K562 (cell line): ENCODE results near the gene IRGQ. TPM values are rescaled to one million over a fixed set of nuclear protein-coding genes. Genes with fewer than 3 reads are reported as not detected.

ENCODE experiments used
- CHAMP1 ChIP-seq: fragments of 450-650 bp; IDR thresholded peaks from 2 replicates; pipeline ENCODE4 v1.6.1; 2016; ENCODE audit warnings: mild to moderate bottlenecking
- HNRNPUL1 ChIP-seq: fragments of 200-400 bp; formaldehyde crosslinking; IDR thresholded peaks from 2 replicates; pipeline ENCODE4 v1.6.1; 2017; ENCODE audit warnings: low read length
- JUND ChIP-seq, 2 experiments: IDR thresholded peaks; 2 replicates in 1 of 2; 3 replicates in 1 of 2; pipeline ENCODE4 v1.6.1; 2011; ENCODE audit warnings: borderline replicate concordance in 2 of 2, low read depth in 2 of 2, low read length in 2 of 2, improper control_type of control experiment in 1 of 2, missing biosample characterization in 1 of 2, missing genetic modification characterization in 1 of 2, missing genetic modification reagents in 1 of 2
- MYC ChIP-seq, 2 experiments: fragments of 250-450 bp in 1 of 2; sonication (Bioruptor Pico) in 1 of 2; IDR thresholded peaks; 2 replicates each; pipeline versions ENCODE4 v1.5.1 to v1.6.1; 2012 to 2021; ENCODE audit warnings: low read depth in 2 of 2, borderline replicate concordance in 1 of 2, improper control_type of control experiment in 1 of 2, low read length in 1 of 2, mild to moderate bottlenecking in 1 of 2, moderate library complexity in 1 of 2
- RBM39 ChIP-seq: fragments of 200-400 bp; formaldehyde crosslinking; optimal IDR thresholded peaks from 2 replicates; pipeline ENCODE3; 2018; ENCODE audit warnings: low read depth, low read length
- SMC3 ChIP-seq: conservative IDR thresholded peaks from 2 replicates; pipeline ENCODE4 v1.6.1; 2011; ENCODE audit warnings: low read depth, low read length, improper control_type of control experiment; ENCODE audit not compliant: insufficient read depth
- SOX6 ChIP-seq: fragments of 450-650 bp; IDR thresholded peaks from 2 replicates; pipeline ENCODE4 v1.6.1; 2014; ENCODE audit warnings: mild to moderate bottlenecking
- VEZF1 ChIP-seq: fragments of 200-800 bp; sonication (Bioruptor generic); IDR thresholded peaks from 2 replicates; pipeline ENCODE4 v1.6.1; 2017; ENCODE audit warnings: missing genetic modification characterization, missing compliant biosample characterization
- ZBTB12 ChIP-seq: fragments of 250-450 bp; sonication (Bioruptor Pico); IDR thresholded peaks from 2 replicates; pipeline ENCODE4 v1.4.0; 2020
- polyA plus RNA-seq, 8 experiments: library from polyadenylated mRNA; depleted of rRNA in 4 of 8; stranded (reverse) in 5 of 8; unstranded in 3 of 8; fragments of >200 nt; fragmentation: Nextera tagmentation in 2 of 8; fragmentation: Illumina TruSeq in 1 of 8; extraction: Ambion mirVana in 2 of 8; extraction: Trizol in 1 of 8; gene quantifications; 2 replicates each; pipeline versions ENCODE4 v1.2.1 to v1.2.3, GENCODE V29; 2011 to 2014; ENCODE audit warnings: inconsistent platforms in 1 of 8, missing spikeins in 1 of 8
- total RNA-seq, 7 experiments: library from RNA; depleted of rRNA in 6 of 7; stranded (reverse); fragments of >200 nt in 6 of 7; fragmentation: Illumina TruSeq in 2 of 7; extraction: Trizol in 2 of 7; gene quantifications; 2 replicates each; pipeline versions ENCODE4 v1.2.1 to v1.2.3, GENCODE V29; 2011 to 2021; ENCODE audit warnings: low replicate concordance in 1 of 7
- TF ChIP-seq, protein P1 (sequence below): fragments of 200-400 bp; formaldehyde crosslinking; IDR thresholded peaks from 2 replicates; pipeline ENCODE4 v1.6.1; 2017; ENCODE audit warnings: mild to moderate bottlenecking, low read depth, low read length, moderate library complexity
- TF ChIP-seq, protein P2 (sequence below): IDR thresholded peaks from 2 replicates; pipeline ENCODE4 v1.6.1; 2012; ENCODE audit warnings: low read depth, low read length, improper control_type of control experiment, borderline replicate concordance
- TF ChIP-seq, protein P3 (sequence below): fragments of 450-650 bp; IDR thresholded peaks from 2 replicates; pipeline ENCODE4 v1.7.1; 2018; ENCODE audit warnings: mild to moderate bottlenecking, low read depth; ENCODE audit not compliant: partially characterized antibody

The IRGQ gene
- total and polyA plus RNA-seq, 9 of the 15 experiments (the other 6 are each of a cell fraction or from before 2014, with no cell fraction given): 3.5 to 19.2 (median 7.9) TPM

DNA sequence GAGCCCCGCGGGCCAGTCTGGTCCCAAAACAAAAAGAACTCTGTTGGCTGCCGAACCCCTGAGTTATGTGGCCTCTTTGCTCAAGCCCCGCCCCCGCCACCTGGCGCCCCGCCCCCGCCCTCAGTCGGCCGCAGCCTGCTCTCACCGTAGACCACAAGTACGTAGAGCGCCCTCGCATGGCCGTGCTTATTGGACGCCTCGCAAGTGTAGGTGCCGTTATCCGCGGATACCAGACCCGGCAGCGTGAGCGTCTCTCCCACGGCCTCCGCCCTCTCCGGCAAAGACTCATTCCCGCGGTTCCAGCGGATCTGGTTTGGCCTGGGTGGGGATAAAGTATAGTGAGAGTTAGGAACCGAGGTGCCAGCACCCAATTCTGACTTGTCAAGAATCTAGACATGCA is 29.0 kb upstream of the IRGQ start (continued):
- TF ChIP-seq, protein P1, sequence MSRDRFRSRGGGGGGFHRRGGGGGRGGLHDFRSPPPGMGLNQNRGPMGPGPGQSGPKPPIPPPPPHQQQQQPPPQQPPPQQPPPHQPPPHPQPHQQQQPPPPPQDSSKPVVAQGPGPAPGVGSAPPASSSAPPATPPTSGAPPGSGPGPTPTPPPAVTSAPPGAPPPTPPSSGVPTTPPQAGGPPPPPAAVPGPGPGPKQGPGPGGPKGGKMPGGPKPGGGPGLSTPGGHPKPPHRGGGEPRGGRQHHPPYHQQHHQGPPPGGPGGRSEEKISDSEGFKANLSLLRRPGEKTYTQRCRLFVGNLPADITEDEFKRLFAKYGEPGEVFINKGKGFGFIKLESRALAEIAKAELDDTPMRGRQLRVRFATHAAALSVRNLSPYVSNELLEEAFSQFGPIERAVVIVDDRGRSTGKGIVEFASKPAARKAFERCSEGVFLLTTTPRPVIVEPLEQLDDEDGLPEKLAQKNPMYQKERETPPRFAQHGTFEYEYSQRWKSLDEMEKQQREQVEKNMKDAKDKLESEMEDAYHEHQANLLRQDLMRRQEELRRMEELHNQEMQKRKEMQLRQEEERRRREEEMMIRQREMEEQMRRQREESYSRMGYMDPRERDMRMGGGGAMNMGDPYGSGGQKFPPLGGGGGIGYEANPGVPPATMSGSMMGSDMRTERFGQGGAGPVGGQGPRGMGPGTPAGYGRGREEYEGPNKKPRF: no peak
- TF ChIP-seq SOX6 (no peak), MYC (IDR thresholded peaks at IDR 0.05; ENCODE audit: low read depth, low read length) (0 out of 2 replicates have a peak, but pooled peaks have one; percentile 47), MYC (CRISPR knock-in tag; IDR thresholded peaks at IDR 0.05; ENCODE audit: borderline replicate concordance, low read depth) (no peak), ZBTB12 (CRISPR knock-in tag) (no peak), JUND (IDR thresholded peaks at IDR 0.05; ENCODE audit: borderline replicate concordance, low read depth, low read length) (no peak), JUND (tag; IDR thresholded peaks at IDR 0.05; ENCODE audit: borderline replicate concordance, low read depth, low read length) (peak; percentile 18; the same call in 1 of the 3 replicates), RBM39 (no peak), CHAMP1 (no peak), VEZF1 (no peak; the same call in none of the 2 replicates), HNRNPUL1 (no peak), SMC3 (0 out of 2 replicates have a peak, but pooled peaks have one; percentile 33)
- TF ChIP-seq, protein P2, sequence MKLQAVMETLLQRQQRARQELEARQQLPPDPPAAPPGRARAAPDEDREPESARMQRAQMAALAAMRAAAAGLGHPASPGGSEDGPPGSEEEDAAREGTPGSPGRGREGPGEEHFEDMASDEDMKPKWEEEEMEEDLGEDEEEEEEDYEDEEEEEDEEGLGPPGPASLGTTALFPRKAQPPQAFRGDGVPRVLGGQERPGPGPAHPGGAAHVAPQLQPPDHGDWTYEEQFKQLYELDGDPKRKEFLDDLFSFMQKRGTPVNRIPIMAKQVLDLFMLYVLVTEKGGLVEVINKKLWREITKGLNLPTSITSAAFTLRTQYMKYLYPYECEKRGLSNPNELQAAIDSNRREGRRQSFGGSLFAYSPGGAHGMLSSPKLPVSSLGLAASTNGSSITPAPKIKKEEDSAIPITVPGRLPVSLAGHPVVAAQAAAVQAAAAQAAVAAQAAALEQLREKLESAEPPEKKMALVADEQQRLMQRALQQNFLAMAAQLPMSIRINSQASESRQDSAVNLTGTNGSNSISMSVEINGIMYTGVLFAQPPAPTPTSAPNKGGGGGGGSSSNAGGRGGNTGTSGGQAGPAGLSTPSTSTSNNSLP: no peak
- TF ChIP-seq, protein P3, sequence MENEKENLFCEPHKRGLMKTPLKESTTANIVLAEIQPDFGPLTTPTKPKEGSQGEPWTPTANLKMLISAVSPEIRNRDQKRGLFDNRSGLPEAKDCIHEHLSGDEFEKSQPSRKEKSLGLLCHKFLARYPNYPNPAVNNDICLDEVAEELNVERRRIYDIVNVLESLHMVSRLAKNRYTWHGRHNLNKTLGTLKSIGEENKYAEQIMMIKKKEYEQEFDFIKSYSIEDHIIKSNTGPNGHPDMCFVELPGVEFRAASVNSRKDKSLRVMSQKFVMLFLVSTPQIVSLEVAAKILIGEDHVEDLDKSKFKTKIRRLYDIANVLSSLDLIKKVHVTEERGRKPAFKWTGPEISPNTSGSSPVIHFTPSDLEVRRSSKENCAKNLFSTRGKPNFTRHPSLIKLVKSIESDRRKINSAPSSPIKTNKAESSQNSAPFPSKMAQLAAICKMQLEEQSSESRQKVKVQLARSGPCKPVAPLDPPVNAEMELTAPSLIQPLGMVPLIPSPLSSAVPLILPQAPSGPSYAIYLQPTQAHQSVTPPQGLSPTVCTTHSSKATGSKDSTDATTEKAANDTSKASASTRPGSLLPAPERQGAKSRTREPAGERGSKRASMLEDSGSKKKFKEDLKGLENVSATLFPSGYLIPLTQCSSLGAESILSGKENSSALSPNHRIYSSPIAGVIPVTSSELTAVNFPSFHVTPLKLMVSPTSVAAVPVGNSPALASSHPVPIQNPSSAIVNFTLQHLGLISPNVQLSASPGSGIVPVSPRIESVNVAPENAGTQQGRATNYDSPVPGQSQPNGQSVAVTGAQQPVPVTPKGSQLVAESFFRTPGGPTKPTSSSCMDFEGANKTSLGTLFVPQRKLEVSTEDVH: no peak
